ENCODE data around the gene LRBA. TPM values are rescaled to one million over a fixed set of nuclear protein-coding genes. Genes with fewer than 3 reads are reported as not detected.
A peak's percentile ranks its signal among the peaks of the same experiment; 100 is the strongest.

Gene LRBA
- total RNA-seq, 2 donors from 2014 or later: 30.9 to 33.7 TPM

DNA sequence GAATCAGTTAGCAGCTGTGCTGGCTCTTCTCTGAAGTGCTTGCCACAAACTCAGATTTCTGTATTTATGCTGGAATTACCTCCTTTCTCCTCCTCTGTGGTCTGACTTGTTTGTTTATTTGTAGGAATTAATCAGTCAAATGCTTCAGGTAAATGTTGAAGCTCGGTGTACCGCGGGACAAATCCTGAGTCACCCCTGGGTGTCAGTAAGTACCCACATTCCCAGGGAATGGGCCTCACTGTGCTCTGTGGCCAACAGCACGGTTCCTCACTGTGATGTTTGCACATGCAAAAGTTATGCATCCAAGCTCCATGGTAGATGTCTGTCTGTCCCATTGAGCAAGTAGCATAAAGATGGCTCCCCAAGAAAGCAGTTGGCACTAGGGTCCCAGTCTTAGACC lies 766.9 kb downstream of the LRBA start:
- TF ChIP-seq, protein P1, sequence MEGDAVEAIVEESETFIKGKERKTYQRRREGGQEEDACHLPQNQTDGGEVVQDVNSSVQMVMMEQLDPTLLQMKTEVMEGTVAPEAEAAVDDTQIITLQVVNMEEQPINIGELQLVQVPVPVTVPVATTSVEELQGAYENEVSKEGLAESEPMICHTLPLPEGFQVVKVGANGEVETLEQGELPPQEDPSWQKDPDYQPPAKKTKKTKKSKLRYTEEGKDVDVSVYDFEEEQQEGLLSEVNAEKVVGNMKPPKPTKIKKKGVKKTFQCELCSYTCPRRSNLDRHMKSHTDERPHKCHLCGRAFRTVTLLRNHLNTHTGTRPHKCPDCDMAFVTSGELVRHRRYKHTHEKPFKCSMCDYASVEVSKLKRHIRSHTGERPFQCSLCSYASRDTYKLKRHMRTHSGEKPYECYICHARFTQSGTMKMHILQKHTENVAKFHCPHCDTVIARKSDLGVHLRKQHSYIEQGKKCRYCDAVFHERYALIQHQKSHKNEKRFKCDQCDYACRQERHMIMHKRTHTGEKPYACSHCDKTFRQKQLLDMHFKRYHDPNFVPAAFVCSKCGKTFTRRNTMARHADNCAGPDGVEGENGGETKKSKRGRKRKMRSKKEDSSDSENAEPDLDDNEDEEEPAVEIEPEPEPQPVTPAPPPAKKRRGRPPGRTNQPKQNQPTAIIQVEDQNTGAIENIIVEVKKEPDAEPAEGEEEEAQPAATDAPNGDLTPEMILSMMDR (IDR thresholded peaks at IDR 0.05): no peak
- Histone ChIP-seq H3K27ac (no peak overlapping the region), H3K36me3 (peaks cover 12% of the 10 kb centered on the region), H3K27me3 (replicated peaks; ENCODE audit: insufficient read depth) (no peaks in the 10 kb centered on the region), H3K4me3 (no peak overlapping the region), H3K4me1 (ENCODE audit: control insufficient read depth in 1 of 2, low read depth in 2 of 2) (peaks cover 0 to 14% of the 10 kb centered on the region in 2 donors), H3K9me3 (no peaks in the 10 kb centered on the region)
- DNase-seq (ENCODE audit: low spot score): no peak
- ATAC-seq (ENCODE audit: insufficient number of reproducible peaks, low FRiP score, low read depth): no peak

DNA sequence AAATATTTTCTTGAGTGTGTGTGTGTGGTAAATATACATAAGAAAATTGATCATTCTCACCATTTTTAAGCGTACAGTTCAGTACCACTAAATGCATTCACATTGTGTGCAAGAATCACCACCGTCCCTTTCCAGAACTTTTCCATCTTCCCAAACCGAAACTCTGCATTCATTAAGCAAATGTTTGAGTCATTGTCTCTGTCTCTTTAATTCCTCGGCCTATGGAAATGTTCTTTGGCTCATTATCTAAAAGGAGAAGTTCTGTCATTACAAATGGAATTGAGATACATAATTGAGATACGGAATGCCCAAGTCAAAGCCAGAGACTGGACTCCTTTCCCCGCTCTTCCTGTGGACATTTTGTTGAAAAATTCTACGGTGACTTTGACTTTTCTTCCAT lies 767.9 kb downstream of the LRBA start:
- TF ChIP-seq, protein P1 (IDR thresholded peaks at IDR 0.05): no peak
- DNase-seq (ENCODE audit: low spot score): no peak
- no peak for ATAC-seq (ENCODE audit: insufficient number of reproducible peaks, low FRiP score, low read depth)
- H3K9me3 ChIP-seq: no peaks in the 10 kb centered on the region
- H3K27me3 ChIP-seq (replicated peaks; ENCODE audit: insufficient read depth): no peaks in the 10 kb centered on the region
- H3K4me1 ChIP-seq (ENCODE audit: control insufficient read depth in 1 of 2, low read depth in 2 of 2): peaks cover 0 to 14% of the 10 kb centered on the region in 2 donors
- H3K36me3 ChIP-seq: peaks cover 12% of the 10 kb centered on the region
- H3K27ac ChIP-seq: no peak overlapping the region
- H3K4me3 ChIP-seq: no peak overlapping the region

DNA sequence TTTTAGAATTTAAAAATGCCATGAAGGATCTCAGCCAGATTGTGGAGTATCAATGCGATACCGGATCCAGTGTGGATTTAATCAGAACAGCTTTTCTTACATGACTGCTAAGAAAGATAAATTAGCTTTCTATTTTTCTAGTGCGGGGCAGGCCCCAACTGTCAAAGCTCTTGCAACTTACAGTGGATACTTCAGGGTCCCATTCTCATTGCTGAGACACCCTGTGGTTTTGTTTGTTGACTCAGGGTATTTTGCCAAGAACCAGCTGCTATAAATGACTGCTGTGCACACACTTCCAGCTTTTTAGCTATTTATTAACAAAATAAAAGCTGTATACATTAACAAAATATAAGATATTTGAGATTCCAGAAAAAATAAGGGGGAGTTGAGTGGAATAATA lies 770.5 kb downstream of the LRBA start:
- TF ChIP-seq, protein P1 (IDR thresholded peaks at IDR 0.05): no peak
- Histone ChIP-seq H3K9me3 (no peaks in the 10 kb centered on the region), H3K4me1 (ENCODE audit: control insufficient read depth in 1 of 2, low read depth in 2 of 2) (peaks cover 0 to 14% of the 10 kb centered on the region in 2 donors), H3K36me3 (peaks cover 9% of the 10 kb centered on the region), H3K4me3 (no peak overlapping the region), H3K27me3 (replicated peaks; ENCODE audit: insufficient read depth) (no peaks in the 10 kb centered on the region), H3K27ac (peak overlapping the region in 1 of 2 donors; percentile 59)
- no peak for DNase-seq (ENCODE audit: low spot score)
- ATAC-seq (ENCODE audit: insufficient number of reproducible peaks, low FRiP score, low read depth): no peak

DNA sequence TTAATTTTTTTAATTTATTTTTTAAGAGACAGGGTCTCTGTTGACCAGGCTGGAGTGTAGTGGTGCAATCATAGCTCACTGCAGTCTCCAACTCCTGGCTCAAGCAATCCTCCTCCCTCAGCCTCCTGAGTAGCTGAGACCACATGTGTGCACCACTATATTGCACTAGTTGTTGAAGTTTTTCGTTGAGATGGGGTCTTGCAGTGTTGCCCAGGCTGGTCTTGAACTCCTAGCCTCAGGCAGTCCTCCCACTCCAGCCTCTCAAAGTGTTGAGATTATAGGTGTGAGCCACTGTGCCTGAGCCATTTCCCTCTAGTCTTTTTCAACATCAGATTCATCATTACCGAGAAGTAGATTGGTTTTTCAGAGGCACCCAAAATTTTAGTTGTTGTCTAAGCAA lies 771.2 kb downstream of the LRBA start:
- H3K27ac ChIP-seq: peak overlapping the region; percentile 13 to 59
- H3K9me3 ChIP-seq: no peaks in the 10 kb centered on the region
- H3K4me1 ChIP-seq (ENCODE audit: control insufficient read depth in 1 of 2, low read depth in 2 of 2): peaks cover 0 to 14% of the 10 kb centered on the region in 2 donors
- H3K36me3 ChIP-seq: peaks cover 8% of the 10 kb centered on the region
- H3K27me3 ChIP-seq (replicated peaks; ENCODE audit: insufficient read depth): no peaks in the 10 kb centered on the region
- TF ChIP-seq, protein P1 (IDR thresholded peaks at IDR 0.05): no peak
- no peak overlapping the region for H3K4me3 ChIP-seq
- ATAC-seq (ENCODE audit: insufficient number of reproducible peaks, low FRiP score, low read depth) (no peak), DNase-seq (ENCODE audit: low spot score) (no peak)

DNA sequence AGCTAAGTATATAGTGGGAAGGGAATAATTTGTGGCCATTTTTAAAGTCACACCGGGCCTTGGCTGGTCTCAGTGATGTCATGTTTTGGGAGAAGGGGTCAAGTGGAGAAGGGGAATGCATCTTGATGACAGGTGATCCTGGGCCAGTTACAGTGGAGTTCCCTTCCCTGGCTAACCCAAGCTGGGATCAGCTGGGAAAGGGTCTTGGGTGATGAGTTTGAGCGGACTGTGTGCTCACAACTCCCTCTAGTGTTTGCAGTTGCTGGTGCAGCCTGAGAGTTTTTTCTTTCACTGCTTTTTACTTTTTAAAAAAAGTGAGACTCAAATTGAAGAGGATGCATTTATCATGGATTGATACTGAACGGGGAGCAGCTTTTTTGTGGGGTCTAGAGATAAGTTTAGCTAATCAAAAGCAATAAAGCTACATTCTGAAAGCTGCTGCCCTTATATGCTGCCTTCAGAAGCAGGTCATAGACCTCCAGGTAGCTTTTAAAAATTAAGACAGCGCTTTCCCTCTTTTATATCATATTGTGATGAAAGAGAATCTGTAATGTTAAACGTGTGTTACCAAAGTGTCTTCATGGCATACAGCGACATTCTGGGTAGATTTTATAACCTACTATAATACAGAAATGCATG lies 772.1 kb downstream of the LRBA start:
- DNase-seq (ENCODE audit: low spot score): no peak
- Histone ChIP-seq H3K4me3 (no peak overlapping the region), H3K27me3 (replicated peaks; ENCODE audit: insufficient read depth) (no peaks in the 10 kb centered on the region), H3K9me3 (no peaks in the 10 kb centered on the region), H3K36me3 (peaks cover under 1% of the 10 kb centered on the region), H3K4me1 (ENCODE audit: control insufficient read depth in 1 of 2, low read depth in 2 of 2) (peaks cover 3 to 24% of the 10 kb centered on the region in 2 donors), H3K27ac (no peak overlapping the region)
- TF ChIP-seq, protein P1 (IDR thresholded peaks at IDR 0.05): peak; percentile 86
- no peak for ATAC-seq (ENCODE audit: insufficient number of reproducible peaks, low FRiP score, low read depth)

All from thoracic aorta (tissue), 2 donors.